K562 (cell line): ENCODE measurements around the gene PFKFB2. TPM values are rescaled to one million over a fixed set of nuclear protein-coding genes. Genes with fewer than 3 reads are reported as not detected.

ENCODE experiments used
- AFF4 ChIP-seq: sonication (generic); formaldehyde crosslinking; IDR thresholded peaks from 2 replicates; pipeline ENCODE4 v1.8.0; 2023; ENCODE audit warnings: mild to moderate bottlenecking, missing genetic modification reagents
- ELF2 ChIP-seq: fragments of 250-450 bp; sonication (Bioruptor Pico); IDR thresholded peaks from 2 replicates; pipeline ENCODE4 v1.5.0; 2021; ENCODE audit warnings: mild to moderate bottlenecking
- EWSR1 ChIP-seq: fragments of 450-650 bp; IDR thresholded peaks from 2 replicates; pipeline ENCODE4 v1.6.1; 2018; ENCODE audit warnings: borderline replicate concordance, mild to moderate bottlenecking, low read depth, moderate library complexity; ENCODE audit not compliant: partially characterized antibody
- HDAC8 ChIP-seq: fragments of 450-650 bp; IDR thresholded peaks from 2 replicates; pipeline ENCODE4 v1.6.1; 2016; ENCODE audit warnings: mild to moderate bottlenecking, missing genetic modification characterization, moderate library complexity, missing compliant biosample characterization
- POLR3A ChIP-seq: IDR thresholded peaks from 2 replicates; pipeline ENCODE4 v1.6.1; 2011; ENCODE audit warnings: borderline replicate concordance, mild to moderate bottlenecking, moderate library complexity; ENCODE audit not compliant: insufficient read length, insufficient read depth; ENCODE audit errors: extremely low read depth
- REST ChIP-seq, 2 experiments: fragments of 450-650 bp; formaldehyde crosslinking in 1 of 2; IDR thresholded peaks; 2 replicates each; pipeline versions ENCODE4 v1.4.0 to v1.6.1; 2014 to 2020; ENCODE audit warnings: mild to moderate bottlenecking in 2 of 2, borderline replicate concordance in 1 of 2, low read depth in 1 of 2
- XRCC3 ChIP-seq: fragments of 450-650 bp; IDR thresholded peaks from 2 replicates; pipeline ENCODE4 v1.6.1; 2017; ENCODE audit warnings: mild to moderate bottlenecking, moderate library complexity
- ZBTB33 ChIP-seq: sonication (generic); formaldehyde crosslinking; IDR thresholded peaks from 2 replicates; pipeline ENCODE4 v1.8.1; 2023; ENCODE audit warnings: mild to moderate bottlenecking, missing genetic modification reagents
- ZNF121 ChIP-seq: sonication (generic); formaldehyde crosslinking; conservative IDR thresholded peaks from 2 replicates; pipeline ENCODE4 v1.8.0; 2022; ENCODE audit warnings: missing genetic modification reagents
- ZNF146 ChIP-seq: IDR thresholded peaks from one replicate; pipeline ENCODE4 v1.6.1; 2018; ENCODE audit warnings: missing compliant biosample characterization; ENCODE audit not compliant: unreplicated experiment
- ZNF644 ChIP-seq: fragments of 200-800 bp; sonication (Bioruptor generic); IDR thresholded peaks from 2 replicates; pipeline ENCODE4 v1.6.1; 2016; ENCODE audit warnings: low read depth, missing genetic modification characterization, missing compliant biosample characterization
- polyA plus RNA-seq, 8 experiments: library from polyadenylated mRNA; depleted of rRNA in 4 of 8; stranded (reverse) in 5 of 8; unstranded in 3 of 8; fragments of >200 nt; fragmentation: Nextera tagmentation in 2 of 8; fragmentation: Illumina TruSeq in 1 of 8; extraction: Ambion mirVana in 2 of 8; extraction: Trizol in 1 of 8; gene quantifications; 2 replicates each; pipeline versions ENCODE4 v1.2.1 to v1.2.3, GENCODE V29; 2011 to 2014; ENCODE audit warnings: inconsistent platforms in 1 of 8, missing spikeins in 1 of 8
- total RNA-seq, 7 experiments: library from RNA; depleted of rRNA in 6 of 7; stranded (reverse); fragments of >200 nt in 6 of 7; fragmentation: Illumina TruSeq in 2 of 7; extraction: Trizol in 2 of 7; gene quantifications; 2 replicates each; pipeline versions ENCODE4 v1.2.1 to v1.2.3, GENCODE V29; 2011 to 2021; ENCODE audit warnings: low replicate concordance in 1 of 7

Gene PFKFB2
- total and polyA plus RNA-seq, 9 of the 15 experiments (the other 6 are each of a cell fraction or from before 2014, with no cell fraction given), result 6.9 to 26.0 (median 16.4) TPM

- TF ChIP-seq ZNF121 (CRISPR knock-in tag) (no peak), HDAC8 (tag) (peak; percentile 64; the same call in 1 of the 2 replicates), POLR3A (no peak), ZNF644 (no peak; the same call in 1 of the 2 replicates), ZBTB33 (CRISPR knock-in tag) (peak; percentile 31; the same call in 1 of the 2 replicates), ELF2 (CRISPR knock-in tag) (peak; percentile 61; the same call in 1 of the 2 replicates), REST (IDR thresholded peaks at IDR 0.05; ENCODE audit: borderline replicate concordance) (peak; percentile 25; the same call in 1 of the 2 replicates), REST (CRISPR knock-in tag; IDR thresholded peaks at IDR 0.05; ENCODE audit: low read depth) (peak; percentile 73; the same call in 1 of the 2 replicates), AFF4 (CRISPR knock-in tag) (peak; percentile 87; the same call in 1 of the 2 replicates), EWSR1 (no peak), XRCC3 (no peak), ZNF146 (CRISPR knock-in tag) (no peak)
Observed at GRCh38 chr1:207052911-207053769, at the start of gene PFKFB2 (continued).
